Stimulated activated CD4-positive, alpha-beta T cell treated with anti-CD3 and anti-CD28 coated beads, Interleukin-2, amount 100 ng/mL, for 4 hours (primary cell): Measurements from ENCODE around the gene TBX18.

Source experiments
- DNase-seq: peaks from one replicate; pipeline ENCODE4 v3.0.0-alpha.2; 2020; ENCODE audit warnings: low read depth

The TBX18 gene

GRCh38 chr6:84772428-84773132 lies 8.2 kb upstream of the TBX18 start:
- DNase-seq, result no peak

GRCh38 chr6:84771756-84772356 lies 7.5 kb upstream of the TBX18 start:
- DNase-seq, result no peak

GRCh38 chr6:84771125-84771755 lies 6.8 kb upstream of the TBX18 start:
- DNase-seq, result no peak

GRCh38 chr6:84770521-84770920 lies 6.1 kb upstream of the TBX18 start:
- no peak for DNase-seq

- no peak for DNase-seq
These were observed 4.9 kb upstream of the TBX18 start for GRCh38 chr6:84769306-84769705.

- no peak for DNase-seq
These were observed 4.2 kb upstream of the TBX18 start for GRCh38 chr6:84768442-84769174.

- DNase-seq, result no peak
These were observed 3.3 kb upstream of the TBX18 start for GRCh38 chr6:84767526-84768201.

GRCh38 chr6:84766799-84767525 lies 2.6 kb upstream of the TBX18 start:
- no peak for DNase-seq

GRCh38 chr6:84766118-84766798 lies 1.9 kb upstream of the TBX18 start:
- no peak for DNase-seq

- no peak for DNase-seq
These were observed 489 bp downstream of the TBX18 start for GRCh38 chr6:84763886-84764331.

GRCh38 chr6:84763003-84763885 lies 1.2 kb downstream of the TBX18 start:
- DNase-seq, result no peak

GRCh38 chr6:84762220-84763002 lies 2.0 kb downstream of the TBX18 start:
- DNase-seq, result no peak

GRCh38 chr6:84758486-84758885 lies 5.9 kb downstream of the TBX18 start:
- DNase-seq, result no peak

- no peak for DNase-seq
These were observed 7.5 kb downstream of the TBX18 start for GRCh38 chr6:84756877-84757276.

GRCh38 chr6:84756466-84756865 lies 7.9 kb downstream of the TBX18 start:
- DNase-seq, result no peak

- DNase-seq, result no peak
These were observed 11.2 kb downstream of the TBX18 start for GRCh38 chr6:84753173-84753572.

- no peak for DNase-seq
These were observed 12.1 kb downstream of the TBX18 start for GRCh38 chr6:84752118-84752850.

GRCh38 chr6:84749181-84749580 lies 15.2 kb downstream of the TBX18 start:
- DNase-seq, result no peak
